Thymus (tissue), 11 donors: ENCODE results near the gene RGS2. TPM values are rescaled to one million over a fixed set of nuclear protein-coding genes. Genes with fewer than 3 reads are reported as not detected.

Source experiments
- DNase-seq, 9 donors: peaks; one replicate each; pipeline ENCODE4 v3.0.0-alpha.2; 2013; ENCODE audit warnings: low spot score in 9 of 9, low read depth in 6 of 9, missing footprints in 1 of 9
- H3K27ac ChIP-seq, 2 donors: one replicate each; pipeline ENCODE4 v1.5.1; 2013; ENCODE audit warnings: control low read depth in 1 of 2, low read depth in 1 of 2, low read length in 1 of 2, mild to moderate bottlenecking in 1 of 2, moderate library complexity in 1 of 2
- H3K27me3 ChIP-seq, 2 donors: one replicate each; pipeline ENCODE4 v1.5.1; 2013; ENCODE audit warnings: low read length in 1 of 2; ENCODE audit not compliant: control insufficient read depth in 2 of 2, insufficient read depth in 1 of 2
- H3K36me3 ChIP-seq, 2 donors: one replicate each; pipeline ENCODE4 v1.5.1; 2013; ENCODE audit warnings: low read length in 1 of 2, mild to moderate bottlenecking in 1 of 2, moderate library complexity in 1 of 2; ENCODE audit not compliant: control insufficient read depth in 2 of 2, insufficient read depth in 2 of 2
- H3K4me1 ChIP-seq, 2 donors: one replicate each; pipeline ENCODE4 v1.5.1; 2013; ENCODE audit warnings: low read length in 2 of 2; ENCODE audit not compliant: control insufficient read depth in 2 of 2, insufficient read depth in 2 of 2
- H3K4me3 ChIP-seq, 2 donors: one replicate each; pipeline ENCODE4 v1.5.1; 2013; ENCODE audit warnings: low read length in 2 of 2, control low read depth in 1 of 2, mild to moderate bottlenecking in 1 of 2
- H3K9me3 ChIP-seq, 2 donors: one replicate each; pipeline ENCODE4 v1.5.1; 2013; ENCODE audit warnings: low read length in 1 of 2, mild to moderate bottlenecking in 1 of 2; ENCODE audit not compliant: control insufficient read depth in 2 of 2, insufficient read depth in 1 of 2
- WGBS: extraction: QIAGEN DNeasy Blood & Tissue Kit; methylation state at CpG from one replicate; pipeline ENCODE4 v1.1.7; 2013; 5-methylcytosine and 5-hydroxymethylcytosine counted together
- polyA plus RNA-seq: library from polyadenylated mRNA; stranded (reverse); fragments of 200-250 nt; gene quantifications from one replicate; pipeline ENCODE4 v1.2.3, GENCODE V29; 2013
- total RNA-seq: library from RNA; stranded (reverse); fragments of 120-200 nt; gene quantifications from one replicate; pipeline ENCODE4 v1.2.4, GENCODE V29; 2013
- donor health status: healthy.

Gene RGS2
- total and polyA plus RNA-seq, 2 donors = 26.5 to 124 TPM

DNA sequence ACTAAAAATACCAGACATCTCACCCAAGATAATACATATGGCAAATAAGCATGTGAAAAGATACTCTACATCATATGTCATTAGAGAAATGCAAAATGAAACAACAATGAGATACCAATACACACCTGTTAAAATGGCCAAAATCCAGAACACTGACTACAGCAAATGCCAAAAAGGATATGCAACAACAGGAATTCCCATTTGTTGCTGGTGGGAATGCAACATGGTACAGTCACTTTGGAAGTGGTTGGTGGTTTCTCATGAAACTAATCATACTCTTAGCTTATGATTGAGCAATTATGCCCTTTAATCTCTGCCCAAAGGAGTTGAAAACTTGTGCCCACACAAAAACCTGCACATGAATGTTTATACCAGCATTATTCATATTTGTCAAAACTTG lies 6.4 kb upstream of the RGS2 start:
- Histone ChIP-seq H3K27me3 (peaks cover 0 to 3% of the 10 kb centered on the region in 2 donors), H3K9me3 (no peaks in the 10 kb centered on the region), H3K4me3 (no peak overlapping the region), H3K4me1 (no peaks in the 10 kb centered on the region), H3K36me3 (no peaks in the 10 kb centered on the region), H3K27ac (no peak overlapping the region)
- no peak for DNase-seq

DNA sequence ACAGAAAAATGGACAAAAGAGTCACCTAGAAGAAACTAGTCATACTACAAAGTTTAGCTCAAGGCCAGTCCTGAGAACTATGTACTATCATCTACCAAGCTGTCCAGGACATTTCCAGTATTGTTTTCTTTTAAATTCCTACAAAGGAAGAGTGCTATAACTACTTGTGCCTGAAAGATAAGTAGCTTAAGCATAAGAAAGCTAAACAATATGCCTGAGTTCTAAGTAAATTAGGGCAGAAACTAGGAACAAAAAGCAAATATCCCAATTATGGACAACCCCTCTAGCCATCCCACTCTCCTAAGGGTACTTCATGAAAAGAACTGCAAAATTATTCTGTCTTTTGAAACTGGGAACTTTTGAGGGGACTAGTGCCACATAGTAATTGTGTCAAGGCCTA lies 5.3 kb upstream of the RGS2 start:
- no peaks in the 10 kb centered on the region for H3K9me3 ChIP-seq
- no peaks in the 10 kb centered on the region for H3K36me3 ChIP-seq
- peaks cover 3 to 4% of the 10 kb centered on the region in 2 donors for H3K27me3 ChIP-seq
- H3K4me3 ChIP-seq = no peak overlapping the region
- no peak for DNase-seq
- H3K4me1 ChIP-seq = peaks cover 0 to 4% of the 10 kb centered on the region in 2 donors
- no peak overlapping the region for H3K27ac ChIP-seq

DNA sequence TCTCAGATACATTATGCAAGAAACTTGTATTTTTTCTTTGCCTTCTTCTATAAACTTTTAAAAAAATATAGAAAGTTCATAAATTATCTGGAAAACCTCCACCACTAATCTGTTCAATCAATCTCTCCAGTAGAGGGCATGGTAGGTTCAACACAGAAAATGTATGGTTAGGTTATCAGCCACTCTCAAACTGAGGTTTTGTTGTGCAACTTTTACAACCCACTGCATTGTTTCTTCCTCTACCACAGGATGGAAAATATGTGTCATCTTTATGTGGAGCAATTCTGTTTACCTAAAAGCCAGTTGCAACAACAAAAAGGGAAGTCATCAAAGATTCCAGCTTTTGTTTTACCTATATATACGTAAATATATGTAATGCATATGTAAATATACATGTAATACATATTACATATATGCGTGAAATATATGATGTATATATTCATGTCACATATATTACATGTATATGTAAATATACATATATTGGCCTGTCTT lies 3.0 kb upstream of the RGS2 start:
- WGBS = 88% methylated on average over 2 of the region's 2 CpGs
- peak; percentile 21 to 82 (median 55) for DNase-seq
- peaks cover 5 to 11% of the 10 kb centered on the region in 2 donors for H3K4me1 ChIP-seq
- peaks cover 4 to 5% of the 10 kb centered on the region in 2 donors for H3K27me3 ChIP-seq
- H3K36me3 ChIP-seq = no peaks in the 10 kb centered on the region
- no peaks in the 10 kb centered on the region for H3K9me3 ChIP-seq
- H3K4me3 ChIP-seq = no peak overlapping the region
- no peak overlapping the region for H3K27ac ChIP-seq

DNA sequence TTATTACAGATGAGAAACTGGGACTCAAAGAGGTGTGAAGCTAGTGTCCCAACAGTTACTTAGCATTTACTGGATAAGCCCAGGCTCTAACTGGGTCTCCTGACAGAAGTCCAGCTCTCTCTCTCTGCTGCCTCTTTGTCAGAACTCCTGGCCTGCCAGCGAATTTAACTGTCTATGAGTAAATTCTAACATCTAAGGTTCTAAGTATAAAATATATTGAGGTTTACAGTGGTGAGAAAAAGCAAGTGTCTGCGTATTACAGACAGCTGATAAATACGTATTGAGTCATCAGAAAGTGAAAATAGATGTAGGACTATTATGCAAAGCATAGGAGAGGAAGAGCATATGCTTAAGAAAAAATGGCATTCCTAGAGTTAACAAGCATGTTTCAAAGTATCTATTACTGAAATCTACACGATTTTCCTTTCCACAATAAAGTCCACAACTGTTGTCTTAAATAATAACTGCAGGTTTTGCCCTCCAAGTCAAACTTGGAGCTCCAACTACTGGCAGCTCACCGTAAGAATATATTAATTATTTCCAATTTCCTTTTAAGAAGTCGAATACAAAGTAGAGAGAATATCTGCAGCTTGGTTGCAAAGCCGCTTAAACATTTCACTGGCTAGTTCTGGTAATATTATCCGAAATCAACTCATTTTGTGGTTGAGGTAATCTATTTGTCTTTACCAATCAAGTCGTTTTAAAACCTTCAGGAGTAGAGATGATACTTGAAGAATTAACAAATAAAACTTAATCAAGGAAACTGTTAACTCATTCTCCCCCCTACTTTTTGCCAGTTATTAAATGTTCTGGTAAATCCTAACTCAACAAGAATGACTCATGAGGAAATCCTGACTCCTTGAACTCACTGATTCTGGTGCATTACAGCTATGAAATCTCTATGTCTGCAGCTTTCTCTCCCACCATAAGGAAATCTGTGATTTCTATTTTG lies 1.4 kb upstream of the RGS2 start:
- no peak overlapping the region for H3K27ac ChIP-seq
- peak overlapping the region in 1 of 2 donors; percentile 88 for H3K4me3 ChIP-seq
- H3K27me3 ChIP-seq = peaks cover 4 to 5% of the 10 kb centered on the region in 2 donors
- no peaks in the 10 kb centered on the region for H3K36me3 ChIP-seq
- 73% methylated on average over 9 of the region's 9 CpGs for WGBS
- H3K9me3 ChIP-seq = no peaks in the 10 kb centered on the region
- peak in 1 of 9 donors; percentile 10 for DNase-seq
- H3K4me1 ChIP-seq = peaks cover 5 to 11% of the 10 kb centered on the region in 2 donors

DNA sequence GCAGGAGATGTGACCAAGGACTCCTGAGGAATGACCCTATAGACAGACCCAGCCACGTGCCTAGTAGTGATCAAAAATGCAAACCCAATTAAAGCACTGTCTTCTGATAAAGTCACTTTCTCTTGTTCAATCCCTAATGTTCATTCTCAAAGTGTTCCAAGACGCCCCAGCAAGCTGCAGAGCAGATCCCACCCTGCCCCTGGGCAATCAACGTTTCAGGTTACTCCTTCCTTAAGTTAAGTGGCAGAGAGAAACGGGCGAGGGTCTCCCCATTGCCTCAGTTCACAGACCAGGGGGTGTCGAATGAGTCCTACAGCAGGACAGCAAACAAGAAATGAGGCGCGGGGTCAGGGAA lies 699 bp upstream of the RGS2 start:
- peak in 3 of 9 donors; percentile 17 to 56 (median 39) for DNase-seq

DNA sequence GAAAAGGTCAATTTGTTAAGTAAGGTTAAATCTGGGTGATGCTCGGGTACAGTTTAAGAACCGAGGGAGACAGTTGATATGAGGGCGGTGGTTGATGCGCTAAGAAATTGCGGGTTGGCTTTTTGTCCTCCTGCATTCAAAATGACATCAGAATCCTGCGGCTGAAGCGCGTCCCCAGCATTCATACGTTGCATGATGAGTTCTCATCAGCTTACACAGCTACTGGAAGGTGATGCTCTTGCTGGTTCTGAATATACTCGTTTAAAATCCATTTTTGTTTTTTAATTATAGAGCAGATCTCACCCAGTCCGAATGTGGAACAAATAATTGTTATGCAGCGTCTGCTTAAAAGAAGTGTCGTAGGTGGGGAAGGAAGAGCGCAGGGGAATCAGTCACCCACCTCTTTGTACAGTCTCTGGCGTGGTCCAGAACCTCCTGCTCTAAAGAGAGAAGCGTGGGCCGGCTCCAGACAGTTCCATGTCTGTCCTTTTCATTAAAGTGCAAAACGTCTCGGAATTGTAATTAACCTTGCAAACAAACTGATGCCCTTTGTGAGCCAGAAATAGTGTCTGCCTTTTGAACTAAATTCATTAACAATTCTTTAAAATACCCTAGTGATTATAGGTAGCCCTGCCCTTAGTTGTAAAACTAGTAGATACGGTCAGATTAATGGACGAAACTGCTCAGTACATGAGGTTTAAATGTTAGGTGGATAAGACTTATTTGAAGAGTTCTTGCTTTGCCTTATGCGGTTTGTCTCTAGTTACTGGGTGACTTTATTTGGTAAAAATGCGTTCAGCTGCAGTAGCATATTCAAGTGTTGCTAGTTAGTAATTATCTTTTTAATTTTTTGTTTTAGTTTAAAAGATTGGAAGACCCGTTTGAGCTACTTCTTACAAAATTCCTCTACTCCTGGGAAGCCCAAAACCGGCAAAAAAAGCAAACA lies 741 bp downstream of the RGS2 start:
- Histone ChIP-seq H3K9me3 (no peaks in the 10 kb centered on the region), H3K27ac (peak overlapping the region; percentile 74 to 87), H3K4me1 (peaks cover 5 to 11% of the 10 kb centered on the region in 2 donors), H3K36me3 (no peaks in the 10 kb centered on the region), H3K27me3 (peaks cover 4 to 5% of the 10 kb centered on the region in 2 donors), H3K4me3 (peak overlapping the region; percentile 69 to 88)
- DNase-seq = peak in 6 of 9 donors; percentile 39 to 77 (median 54)
- 37% methylated on average over 25 of the region's 25 CpGs for whole genome bisulfite sequencing

More for the DNA sequence above, 699 bp upstream of the RGS2 start:
- H3K27ac ChIP-seq = peak overlapping the region in 1 of 2 donors; percentile 7
- peaks cover 4 to 5% of the 10 kb centered on the region in 2 donors for H3K27me3 ChIP-seq
- no peaks in the 10 kb centered on the region for H3K9me3 ChIP-seq
- 5% methylated on average over 8 of the region's 8 CpGs for WGBS
- peak overlapping the region; percentile 69 to 88 for H3K4me3 ChIP-seq
- H3K36me3 ChIP-seq = no peaks in the 10 kb centered on the region
- peaks cover 5 to 11% of the 10 kb centered on the region in 2 donors for H3K4me1 ChIP-seq

DNA sequence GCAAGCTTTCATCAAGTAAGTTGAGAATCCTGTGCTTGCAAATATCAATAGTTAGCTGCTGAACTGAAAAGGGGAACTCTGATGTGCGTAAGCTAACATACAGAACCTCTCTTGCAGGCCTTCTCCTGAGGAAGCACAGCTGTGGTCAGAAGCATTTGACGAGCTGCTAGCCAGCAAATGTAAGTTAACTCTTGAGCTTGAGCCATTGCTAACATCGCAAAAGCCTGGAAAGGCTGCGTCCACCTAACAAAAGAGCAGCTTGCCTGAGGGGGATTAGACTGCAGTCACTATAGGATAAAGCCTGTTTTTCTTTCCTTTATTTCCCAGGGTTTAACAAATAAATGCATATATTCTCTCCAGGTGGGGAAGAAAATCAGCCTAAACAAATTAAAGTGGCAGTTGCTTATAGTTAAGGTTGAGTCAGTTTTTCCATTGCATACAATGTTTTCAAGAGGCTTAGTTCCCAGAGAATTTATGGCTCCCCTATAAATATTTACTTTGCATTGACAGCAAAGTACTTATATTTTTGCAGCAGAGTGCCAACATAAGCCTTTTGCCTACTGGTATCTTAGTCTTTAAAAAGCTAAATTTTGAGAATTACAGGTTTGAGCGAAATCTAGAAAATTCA lies 1.5 kb downstream of the RGS2 start:
- H3K9me3 ChIP-seq = no peaks in the 10 kb centered on the region
- no peak overlapping the region for H3K4me3 ChIP-seq
- H3K27me3 ChIP-seq = peaks cover 4 to 5% of the 10 kb centered on the region in 2 donors
- no peak overlapping the region for H3K27ac ChIP-seq
- peak in 2 of 9 donors; percentile 10 to 32 for DNase-seq
- peaks cover 5 to 11% of the 10 kb centered on the region in 2 donors for H3K4me1 ChIP-seq
- 67% methylated on average over 5 of the region's 5 CpGs for WGBS
- H3K36me3 ChIP-seq = no peaks in the 10 kb centered on the region

DNA sequence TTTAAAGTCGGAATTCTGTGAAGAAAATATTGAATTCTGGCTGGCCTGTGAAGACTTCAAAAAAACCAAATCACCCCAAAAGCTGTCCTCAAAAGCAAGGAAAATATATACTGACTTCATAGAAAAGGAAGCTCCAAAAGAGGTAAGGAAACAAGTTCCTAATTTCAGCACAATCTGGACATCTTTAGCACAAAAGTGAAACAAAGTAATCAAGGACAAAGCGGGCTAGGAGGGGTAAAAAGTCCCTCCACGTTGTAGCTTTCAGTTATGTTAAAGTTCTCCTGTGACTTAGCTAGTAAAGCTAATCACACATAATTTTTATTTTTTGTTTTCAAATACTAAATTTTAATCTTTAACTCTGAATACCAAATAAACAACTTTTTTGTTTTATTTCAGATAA lies 2.2 kb downstream of the RGS2 start:
- Histone ChIP-seq H3K4me1 (peaks cover 5 to 11% of the 10 kb centered on the region in 2 donors), H3K27me3 (peaks cover 4 to 5% of the 10 kb centered on the region in 2 donors), H3K9me3 (no peaks in the 10 kb centered on the region), H3K27ac (no peak overlapping the region), H3K36me3 (no peaks in the 10 kb centered on the region), H3K4me3 (no peak overlapping the region)
- DNase-seq = no peak
- 88% methylated on average over 3 of the region's 3 CpGs for WGBS
